HCT116 (cell line): ENCODE results near the gene IMPDH1. TPM values are rescaled to one million over a fixed set of nuclear protein-coding genes. Genes with fewer than 3 reads are reported as not detected.

ENCODE experiments used
- ATAC-seq: fragments of 200-7000 bp; cut with Tn5 transposase; 2 replicates; pipeline ENCODE4 v1.9.1; 2020; ENCODE audit warnings: mild to moderate bottlenecking, moderate library complexity
- BruUV-seq: library from RNA; stranded (reverse); fragments of 400-500 nt; replicated peaks from 2 replicates; lab custom pipeline; 2021; lab: Mats Ljungman, UMichigan
- CTCF ChIA-PET: fragments of 300-600 bp; sonication (Branson Sonifier 250); formaldehyde crosslinking; loops from one replicate; lab custom pipeline; 2021; ENCODE audit warnings: antibody characterized with exemption; lab: Charles Lee
- POLR2A ChIA-PET: fragments of 300-600, 350-600 bp; sonication (Branson Sonifier 250); formaldehyde crosslinking; loops from one replicate; lab custom pipeline; 2021; ENCODE audit warnings: antibody characterized with exemption; lab: Charles Lee
- RAD21 ChIA-PET, 2 experiments: fragments of 300-600 bp; sonication (Branson Sonifier 250); formaldehyde crosslinking; loops; one replicate each; lab custom pipeline; 2023; ENCODE audit warnings: low total read pairs in 2 of 2; ENCODE audit not compliant: uncharacterized antibody in 2 of 2, unreplicated experiment in 2 of 2, low non-redundant PET in 1 of 2; lab: Charles Lee
- DNase-seq: peaks from one replicate; pipeline ENCODE4 v3.0.0-alpha.2; 2010; ENCODE audit warnings: low read depth, low spot score
- H2AFZ ChIP-seq: fragments of 200-600 bp; shearing (Covaris generic), sonication (generic); 2 replicates; pipeline ENCODE4 v1.6.1; 2017; ENCODE audit warnings: low read depth, mixed run types, mixed read lengths, antibody characterized with exemption, low read length; ENCODE audit not compliant: poor library complexity, severe bottlenecking
- H3K27ac ChIP-seq: 2 replicates; pipeline ENCODE4 v1.5.1; 2012; ENCODE audit warnings: low read depth, low read length
- H3K27me3 ChIP-seq: fragments of 200-600 bp; sonication (generic); 2 replicates; pipeline ENCODE4 v1.6.1; 2016; ENCODE audit warnings: mixed run types, low read length, mixed read lengths; ENCODE audit not compliant: insufficient read depth
- H3K36me3 ChIP-seq, 2 experiments: fragments of 200-500 bp in 1 of 2; fragments of 200-600 bp in 1 of 2; sonication (Bioruptor generic) in 1 of 2; sonication (generic) in 1 of 2; 2 replicates each; pipeline versions ENCODE4 v1.5.1 to v1.6.1; 2014 to 2016; ENCODE audit warnings: low read length in 2 of 2, inconsistent platforms in 1 of 2, mixed read lengths in 1 of 2, mixed run types in 1 of 2; ENCODE audit not compliant: insufficient read depth in 2 of 2, control insufficient read depth in 1 of 2
- H3K4me1 ChIP-seq, 2 experiments: fragments of 200-600 bp in 1 of 2; sonication (generic) in 1 of 2; 2 replicates each; pipeline versions ENCODE4 v1.5.1 to v1.6.1; 2012 to 2017; ENCODE audit warnings: low read length in 2 of 2, inconsistent platforms in 1 of 2, mild to moderate bottlenecking in 1 of 2, mixed read lengths in 1 of 2, mixed run types in 1 of 2, moderate library complexity in 1 of 2; ENCODE audit not compliant: insufficient read depth in 2 of 2, control insufficient read depth in 1 of 2
- H3K4me2 ChIP-seq: fragments of 200-600 bp; sonication (generic); 2 replicates; pipeline ENCODE4 v1.6.1; 2017; ENCODE audit warnings: mixed run types, low read length, mixed read lengths
- H3K4me3 ChIP-seq, 2 experiments: fragments of 200-600 bp in 1 of 2; sonication (generic) in 1 of 2; replicated peaks in 1 of 2; 2 replicates each; pipeline ENCODE4 v1.5.1; 2011 to 2016; ENCODE audit warnings: low read length in 2 of 2, control low read depth in 1 of 2, low read depth in 1 of 2, mild to moderate bottlenecking in 1 of 2, mixed read lengths in 1 of 2, mixed run types in 1 of 2
- H3K79me2 ChIP-seq: fragments of 200-600 bp; sonication (generic); 2 replicates; pipeline ENCODE4 v1.6.1; 2017; ENCODE audit warnings: mild to moderate bottlenecking, mixed run types, low read length, moderate library complexity, mixed read lengths; ENCODE audit not compliant: insufficient read depth
- H3K9ac ChIP-seq: fragments of 200-600 bp; sonication (generic); 2 replicates; pipeline ENCODE4 v1.6.1; 2016; ENCODE audit warnings: low read length, mixed read lengths
- H3K9me2 ChIP-seq: fragments of 200-600 bp; sonication (generic), shearing (Covaris generic); 2 replicates; pipeline ENCODE4 v1.6.1; 2017; ENCODE audit warnings: mixed run types, mild to moderate bottlenecking, moderate library complexity; ENCODE audit not compliant: insufficient read depth
- H3K9me3 ChIP-seq, 2 experiments: fragments of 200-500 bp in 1 of 2; fragments of 200-600 bp in 1 of 2; sonication (Bioruptor generic) in 1 of 2; sonication (generic) in 1 of 2; 2 replicates each; pipeline ENCODE4 v1.6.1; 2014 to 2017; ENCODE audit warnings: low read length in 2 of 2, mixed read lengths in 2 of 2, inconsistent platforms in 1 of 2, low read depth in 1 of 2, mild to moderate bottlenecking in 1 of 2, mixed run types in 1 of 2, moderate library complexity in 1 of 2; ENCODE audit not compliant: control insufficient read depth in 1 of 2, insufficient read depth in 1 of 2
- H4K20me1 ChIP-seq: fragments of 200-600 bp; sonication (generic), shearing (Covaris generic); 2 replicates; pipeline ENCODE4 v1.6.1; 2017; ENCODE audit warnings: mixed run types, mild to moderate bottlenecking, moderate library complexity; ENCODE audit not compliant: insufficient read depth
- CTCF ChIP-seq, 3 experiments: fragments of 200-600 bp in 1 of 3; sonication (generic) in 1 of 3; IDR thresholded peaks in 2 of 3; conservative IDR thresholded peaks in 1 of 3; 2 replicates each; pipeline ENCODE4 v1.5.1; 2012 to 2017; ENCODE audit warnings: low read depth in 2 of 3, low read length in 2 of 3, antibody characterized with exemption in 1 of 3, borderline replicate concordance in 1 of 3, control low read depth in 1 of 3, mild to moderate bottlenecking in 1 of 3, mixed read lengths in 1 of 3, mixed run types in 1 of 3, moderate library complexity in 1 of 3; ENCODE audit not compliant: insufficient read depth in 1 of 3
- EZH2 ChIP-seq: fragments of 200-600 bp; sonication (generic); IDR thresholded peaks from 2 replicates; pipeline ENCODE4 v1.6.1; 2017; ENCODE audit warnings: antibody characterized with exemption, mixed run types
- JUND ChIP-seq: IDR thresholded peaks from 2 replicates; pipeline ENCODE4 v1.6.1; 2012
- RAD21 ChIP-seq: IDR thresholded peaks from 2 replicates; pipeline ENCODE4 v1.6.1; 2012; ENCODE audit warnings: low read depth, mild to moderate bottlenecking
- ZFX ChIP-seq: fragments of 450-650 bp; IDR thresholded peaks from 2 replicates; pipeline ENCODE4 v1.6.1; 2017
- intact Hi-C: fragments of 100-400 bp; cut with micrococcal nuclease; formaldehyde crosslinking; loops from 2 replicates; pipeline ENCODE4 v1.10.0; 2022
- total RNA-seq: library from RNA; stranded (reverse); gene quantifications from one replicate; pipeline ENCODE4 v1.2.1, GENCODE V29; 2021; ENCODE audit not compliant: unreplicated experiment

Gene IMPDH1
- total RNA-seq, 1 experiment from 2014 or later: 98.2 TPM

- H4K20me1 ChIP-seq: no peaks in the 10 kb centered on the region
- TF ChIP-seq RAD21 (peak; percentile 82), CTCF (IDR thresholded peaks at IDR 0.05 in 2 of 3, conservative IDR thresholded peaks at IDR 0.05 in 1 of 3; ENCODE audit: borderline replicate concordance in 1 of 3, insufficient read depth in 1 of 3, low read depth in 2 of 3, low read length in 2 of 3) (peak; percentile 78 to 93 (median 90)), EZH2 (no peak), ZFX (no peak), JUND (no peak)
- TF ChIP-seq, all 23 proteins: peak for 2
- CTCF ChIA-PET: interaction anchor here (0.6 to 5.9 kb wide), 17 partner anchors 8 to 758 kb away, joined by 3 to 134 read pairs (median 4); partner anchors contain the start of gene RBM28
- peak; percentile 54 for DNase-seq
- no peak overlapping the region for H3K9ac ChIP-seq
- H2AFZ ChIP-seq: no peak overlapping the region
- H3K4me3 ChIP-seq: no peak overlapping the region
- no peak overlapping the region for H3K4me2 ChIP-seq
- POLR2A ChIA-PET: interaction anchor here (0.5 to 1.3 kb wide), 2 partner anchors 40 to 837 kb away, joined by 4 to 6 read pairs; no protein-coding TSS in a partner anchor
- H3K4me1 ChIP-seq: no peaks in the 10 kb centered on the region
- H3K36me3 ChIP-seq: 0 out of 4 replicates have a peak, but pooled peaks cover 0 to 6% of the 10 kb centered on the region in 2 experiments
- no peaks in the 10 kb centered on the region for H3K9me3 ChIP-seq
- ATAC-seq: peak; percentile 93
- no TSS peak for BruUV-seq
- H3K27me3 ChIP-seq: no peaks in the 10 kb centered on the region
- H3K79me2 ChIP-seq: no peaks in the 10 kb centered on the region
- H3K9me2 ChIP-seq: no peaks in the 10 kb centered on the region
- RAD21 ChIA-PET: interaction anchor here (0.6 to 1.7 kb wide), 4 partner anchors 25 to 69 kb away, joined by 3 to 14 read pairs (median 6); no protein-coding TSS in a partner anchor
- intact Hi-C loops: loop anchor here (1.0 kb wide), 1 partner anchor 40 kb away; no protein-coding TSS in a partner anchor
- H3K27ac ChIP-seq: no peak overlapping the region
These were observed 22.3 kb downstream of the IMPDH1 start for GRCh38 chr7:128387216-128388144.
